Transverse colon (tissue), 3 donors: ENCODE measurements around the gene PRSS56.

Experiments
- POLR2A ChIP-seq: fragments of 450-650 bp; IDR thresholded peaks from one replicate; pipeline ENCODE4 v1.6.1; 2016; ENCODE audit warnings: antibody characterized with exemption, mild to moderate bottlenecking, moderate library complexity
- TF ChIP-seq, protein P1 (sequence below), 5 experiments: fragments of 200-600 bp in 3 of 5; fragments of 450-650 bp in 2 of 5; sonication (generic) in 3 of 5; IDR thresholded peaks; 1 replicate in 2 of 5; 2 replicates in 3 of 5; pipeline ENCODE4 v1.5.1; 2016 to 2017; ENCODE audit warnings: antibody characterized with exemption in 5 of 5, inconsistent platforms in 3 of 5, mild to moderate bottlenecking in 2 of 5, moderate library complexity in 1 of 5

DNA sequence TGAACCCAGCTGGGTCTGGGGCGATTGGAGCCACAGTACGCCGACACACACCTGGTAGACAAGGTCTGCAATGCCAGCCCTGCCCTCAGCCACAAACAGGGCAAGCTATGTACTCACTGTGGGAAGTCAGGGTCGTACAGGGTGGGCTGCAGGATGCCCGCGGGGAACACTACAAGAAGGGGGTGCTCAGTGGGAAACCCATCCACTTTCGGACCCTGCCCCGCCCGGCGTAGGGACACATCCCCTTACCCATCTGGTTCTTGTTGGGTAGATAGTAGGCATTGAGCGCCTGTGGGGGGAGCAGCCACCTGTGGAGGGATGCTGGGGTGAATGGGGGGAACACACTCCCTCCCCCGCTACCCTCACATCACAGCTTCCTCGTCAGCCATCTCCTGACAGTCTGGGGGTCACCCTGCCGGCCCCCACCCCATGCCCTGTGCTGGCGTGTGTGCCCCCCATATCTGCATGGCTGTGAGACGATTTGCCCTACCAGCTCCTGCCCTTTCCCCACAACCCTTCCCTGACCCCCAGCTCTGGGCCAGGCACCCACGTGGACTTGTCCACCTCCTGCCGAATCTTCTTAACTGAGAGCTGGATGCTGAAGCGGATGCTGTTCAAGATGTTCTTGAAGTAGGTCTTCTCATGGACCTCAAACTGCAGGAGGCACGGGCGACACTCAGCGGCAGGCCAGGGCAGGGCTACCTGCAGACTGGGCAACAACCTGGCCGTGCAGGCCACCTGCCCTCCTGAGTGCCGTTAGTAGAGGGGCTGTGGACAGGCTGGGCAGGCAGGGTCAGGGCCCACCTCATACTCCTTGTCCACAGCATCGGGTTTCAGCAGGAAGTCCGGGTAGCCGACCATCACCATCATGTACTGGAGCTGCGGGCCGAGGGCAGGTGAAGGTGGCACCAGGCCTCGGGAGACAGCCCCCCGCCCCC is 37.6 kb upstream of the PRSS56 start:
- no peak for TF ChIP-seq POLR2A
- TF ChIP-seq, protein P1, sequence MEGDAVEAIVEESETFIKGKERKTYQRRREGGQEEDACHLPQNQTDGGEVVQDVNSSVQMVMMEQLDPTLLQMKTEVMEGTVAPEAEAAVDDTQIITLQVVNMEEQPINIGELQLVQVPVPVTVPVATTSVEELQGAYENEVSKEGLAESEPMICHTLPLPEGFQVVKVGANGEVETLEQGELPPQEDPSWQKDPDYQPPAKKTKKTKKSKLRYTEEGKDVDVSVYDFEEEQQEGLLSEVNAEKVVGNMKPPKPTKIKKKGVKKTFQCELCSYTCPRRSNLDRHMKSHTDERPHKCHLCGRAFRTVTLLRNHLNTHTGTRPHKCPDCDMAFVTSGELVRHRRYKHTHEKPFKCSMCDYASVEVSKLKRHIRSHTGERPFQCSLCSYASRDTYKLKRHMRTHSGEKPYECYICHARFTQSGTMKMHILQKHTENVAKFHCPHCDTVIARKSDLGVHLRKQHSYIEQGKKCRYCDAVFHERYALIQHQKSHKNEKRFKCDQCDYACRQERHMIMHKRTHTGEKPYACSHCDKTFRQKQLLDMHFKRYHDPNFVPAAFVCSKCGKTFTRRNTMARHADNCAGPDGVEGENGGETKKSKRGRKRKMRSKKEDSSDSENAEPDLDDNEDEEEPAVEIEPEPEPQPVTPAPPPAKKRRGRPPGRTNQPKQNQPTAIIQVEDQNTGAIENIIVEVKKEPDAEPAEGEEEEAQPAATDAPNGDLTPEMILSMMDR (IDR thresholded peaks at IDR 0.05): no peak
